Activated CD8-positive, alpha-beta T cell treated with anti-CD3 and anti-CD28 coated beads, Interleukin-2, amount 10 ng/mL, durations not matched to agents 7 days and 5 days (primary cell): ENCODE measurements around the gene L3MBTL4. TPM values are rescaled to one million over a fixed set of nuclear protein-coding genes. Genes with fewer than 3 reads are reported as not detected.

Experiments
- ATAC-seq: fragments of 150-1000 bp; cut with Tn5 transposase; one replicate; pipeline ENCODE4 v1.10.0; 2021; ENCODE audit warnings: moderate library complexity
- CTCF ChIA-PET: fragments of 350-600 bp; sonication (Branson Sonifier 250); formaldehyde crosslinking; loops from one replicate; lab custom pipeline; 2021; ENCODE audit warnings: antibody characterized with exemption; lab: Charles Lee
- POLR2A ChIA-PET: fragments of 350-600 bp; sonication (Branson Sonifier 250); formaldehyde crosslinking; loops from one replicate; lab custom pipeline; 2021; ENCODE audit warnings: antibody characterized with exemption; lab: Charles Lee
- DNase-seq: peaks from one replicate; pipeline ENCODE4 v3.0.0-alpha.2; 2020
- H3K27ac Mint-ChIP-seq: one replicate; pipeline ENCODE4 v1.8.0; 2021; ENCODE audit warnings: mild to moderate bottlenecking, mixed read lengths
- H3K27me3 Mint-ChIP-seq: one replicate; pipeline ENCODE4 v1.8.0; 2021; ENCODE audit warnings: low read depth, mixed read lengths
- H3K36me3 Mint-ChIP-seq: one replicate; pipeline ENCODE4 v1.8.0; 2021; ENCODE audit warnings: low read depth, mixed read lengths
- H3K4me1 Mint-ChIP-seq: one replicate; pipeline ENCODE4 v1.8.0; 2021; ENCODE audit warnings: low read depth, mixed read lengths
- H3K4me3 Mint-ChIP-seq: one replicate; pipeline ENCODE4 v1.8.0; 2021; ENCODE audit warnings: mild to moderate bottlenecking, mixed read lengths
- H3K9me3 Mint-ChIP-seq: one replicate; pipeline ENCODE4 v1.8.0; 2022; ENCODE audit warnings: mixed read lengths; ENCODE audit not compliant: insufficient read depth
- total RNA-seq, 2 experiments: library from RNA; stranded (reverse); gene quantifications; one replicate each; pipeline ENCODE4 v1.2.3, GENCODE V29; 2021

Gene L3MBTL4
- total RNA-seq, 2 experiments from 2014 or later: not detected

GRCh38 chr18:6323319-6323889 lies 91.3 kb downstream of the L3MBTL4 start:
- DNase-seq: no peak
- H3K9me3 Mint-ChIP-seq: peaks cover 9% of the 10 kb centered on the region
- H3K36me3 Mint-ChIP-seq: no peaks in the 10 kb centered on the region
- ATAC-seq: no peak
- ChIA-PET CTCF (no interaction called here), POLR2A (no interaction called here)
- H3K27me3 Mint-ChIP-seq: no peaks in the 10 kb centered on the region
- H3K4me1 Mint-ChIP-seq: no peaks in the 10 kb centered on the region
- H3K27ac Mint-ChIP-seq: no peak overlapping the region
- H3K4me3 Mint-ChIP-seq: no peak overlapping the region

GRCh38 chr18:6315517-6316331 lies 99.0 kb downstream of the L3MBTL4 start:
- H3K27ac Mint-ChIP-seq: no peak overlapping the region
- no peak overlapping the region for H3K4me3 Mint-ChIP-seq
- no peaks in the 10 kb centered on the region for H3K27me3 Mint-ChIP-seq
- DNase-seq: no peak
- no peaks in the 10 kb centered on the region for H3K4me1 Mint-ChIP-seq
- no peak for ATAC-seq
- CTCF ChIA-PET: no interaction called here
- POLR2A ChIA-PET: no interaction called here
- no peaks in the 10 kb centered on the region for H3K36me3 Mint-ChIP-seq
- H3K9me3 Mint-ChIP-seq: no peaks in the 10 kb centered on the region

- H3K27ac Mint-ChIP-seq: no peak overlapping the region
- no peaks in the 10 kb centered on the region for H3K27me3 Mint-ChIP-seq
- ChIA-PET CTCF (no interaction called here), POLR2A (no interaction called here)
- DNase-seq (no peak), ATAC-seq (no peak)
- H3K4me3 Mint-ChIP-seq: no peak overlapping the region
- H3K9me3 Mint-ChIP-seq: no peaks in the 10 kb centered on the region
- no peaks in the 10 kb centered on the region for H3K36me3 Mint-ChIP-seq
- no peaks in the 10 kb centered on the region for H3K4me1 Mint-ChIP-seq
Measured at GRCh38 chr18:6313415-6313814, 101.3 kb downstream of the L3MBTL4 start.

- DNase-seq (no peak), ATAC-seq (no peak)
- Mint-ChIP-seq H3K4me3 (no peak overlapping the region), H3K27me3 (no peaks in the 10 kb centered on the region), H3K4me1 (no peaks in the 10 kb centered on the region), H3K36me3 (no peaks in the 10 kb centered on the region), H3K27ac (no peak overlapping the region), H3K9me3 (no peaks in the 10 kb centered on the region)
- CTCF ChIA-PET: no interaction called here
- POLR2A ChIA-PET: no interaction called here
Measured at GRCh38 chr18:6311456-6312215, 103.1 kb downstream of the L3MBTL4 start.

- H3K27ac Mint-ChIP-seq: no peak overlapping the region
- ATAC-seq: no peak
- no peak for DNase-seq
- H3K27me3 Mint-ChIP-seq: no peaks in the 10 kb centered on the region
- no peaks in the 10 kb centered on the region for H3K9me3 Mint-ChIP-seq
- ChIA-PET CTCF (no interaction called here), POLR2A (no interaction called here)
- no peaks in the 10 kb centered on the region for H3K36me3 Mint-ChIP-seq
- no peak overlapping the region for H3K4me3 Mint-ChIP-seq
- H3K4me1 Mint-ChIP-seq: no peaks in the 10 kb centered on the region
Measured at GRCh38 chr18:6310714-6311113, 104.0 kb downstream of the L3MBTL4 start.

- POLR2A ChIA-PET: no interaction called here
- no peak for ATAC-seq
Measured at GRCh38 chr18:6297875-6298274, 116.8 kb downstream of the L3MBTL4 start.

GRCh38 chr18:6294148-6294784 lies 120.4 kb downstream of the L3MBTL4 start:
- ChIA-PET CTCF (no interaction called here), POLR2A (no interaction called here)
- Mint-ChIP-seq H3K27me3 (no peaks in the 10 kb centered on the region), H3K4me3 (no peak overlapping the region), H3K36me3 (no peaks in the 10 kb centered on the region), H3K27ac (no peak overlapping the region), H3K4me1 (peaks cover 9% of the 10 kb centered on the region), H3K9me3 (no peaks in the 10 kb centered on the region)
- ATAC-seq (no peak), DNase-seq (no peak)

More at GRCh38 chr18:6297875-6298274, 116.8 kb downstream of the L3MBTL4 start:
- Mint-ChIP-seq H3K4me1 (peaks cover 9% of the 10 kb centered on the region), H3K27ac (no peak overlapping the region), H3K4me3 (no peak overlapping the region), H3K9me3 (no peaks in the 10 kb centered on the region), H3K27me3 (no peaks in the 10 kb centered on the region), H3K36me3 (no peaks in the 10 kb centered on the region)
- CTCF ChIA-PET: no interaction called here
- DNase-seq: no peak

GRCh38 chr18:6289843-6290242 lies 124.9 kb downstream of the L3MBTL4 start:
- ATAC-seq (no peak), DNase-seq (no peak)
- Mint-ChIP-seq H3K4me3 (no peak overlapping the region), H3K27me3 (no peaks in the 10 kb centered on the region), H3K36me3 (no peaks in the 10 kb centered on the region), H3K4me1 (peaks cover 9% of the 10 kb centered on the region), H3K27ac (no peak overlapping the region), H3K9me3 (no peaks in the 10 kb centered on the region)
- ChIA-PET CTCF (interaction anchor here (1.1 kb wide), 1 partner anchor 127 kb away, joined by 4 read pairs; no protein-coding TSS in a partner anchor), POLR2A (no interaction called here)

- no peaks in the 10 kb centered on the region for H3K4me1 Mint-ChIP-seq
- no peak for ATAC-seq
- ChIA-PET POLR2A (no interaction called here), CTCF (no interaction called here)
- H3K27ac Mint-ChIP-seq: no peak overlapping the region
- no peaks in the 10 kb centered on the region for H3K36me3 Mint-ChIP-seq
- DNase-seq: no peak
- no peaks in the 10 kb centered on the region for H3K27me3 Mint-ChIP-seq
- no peaks in the 10 kb centered on the region for H3K9me3 Mint-ChIP-seq
- H3K4me3 Mint-ChIP-seq: no peak overlapping the region
Measured at GRCh38 chr18:6286585-6286984, 128.1 kb downstream of the L3MBTL4 start.

GRCh38 chr18:6284761-6285160 lies 129.9 kb downstream of the L3MBTL4 start:
- Mint-ChIP-seq H3K27me3 (no peaks in the 10 kb centered on the region), H3K27ac (no peak overlapping the region), H3K4me3 (no peak overlapping the region), H3K4me1 (no peaks in the 10 kb centered on the region), H3K36me3 (no peaks in the 10 kb centered on the region), H3K9me3 (no peaks in the 10 kb centered on the region)
- ATAC-seq: no peak
- DNase-seq: no peak
- ChIA-PET CTCF (no interaction called here), POLR2A (no interaction called here)

- CTCF ChIA-PET: no interaction called here
- Mint-ChIP-seq H3K27ac (no peak overlapping the region), H3K9me3 (no peaks in the 10 kb centered on the region), H3K4me3 (no peak overlapping the region), H3K4me1 (no peaks in the 10 kb centered on the region), H3K36me3 (no peaks in the 10 kb centered on the region), H3K27me3 (no peaks in the 10 kb centered on the region)
- ATAC-seq (no peak), DNase-seq (no peak)
- POLR2A ChIA-PET: interaction anchor here (0.6 kb wide), 1 partner anchor 1489 kb away, joined by 3 read pairs; no protein-coding TSS in a partner anchor
Measured at GRCh38 chr18:6284300-6284699, 130.4 kb downstream of the L3MBTL4 start.
